Measurements from ENCODE around the gene LIMA1.

The LIMA1 gene

DNA sequence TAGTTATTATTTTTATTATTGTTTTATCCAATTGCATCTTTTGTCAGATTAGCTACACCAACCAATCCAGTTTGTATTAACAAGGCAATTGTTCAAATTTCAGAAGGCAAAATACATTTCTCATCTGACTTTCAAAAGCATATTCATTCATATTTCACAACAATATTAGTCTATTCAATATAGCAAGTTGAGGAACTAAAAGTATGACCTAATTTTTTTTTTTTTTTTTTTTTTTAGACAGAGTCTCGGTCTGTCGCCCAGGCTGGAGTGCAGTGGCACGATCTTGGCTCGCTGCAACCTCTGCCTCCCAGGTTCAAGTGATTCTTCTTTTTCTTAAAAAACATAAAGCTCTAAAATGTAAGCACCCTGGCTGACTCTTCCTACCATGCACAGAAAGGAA is 154.0 kb downstream of the LIMA1 start:
- DNase-seq (ENCODE audit: low spot score), result no peak

DNA sequence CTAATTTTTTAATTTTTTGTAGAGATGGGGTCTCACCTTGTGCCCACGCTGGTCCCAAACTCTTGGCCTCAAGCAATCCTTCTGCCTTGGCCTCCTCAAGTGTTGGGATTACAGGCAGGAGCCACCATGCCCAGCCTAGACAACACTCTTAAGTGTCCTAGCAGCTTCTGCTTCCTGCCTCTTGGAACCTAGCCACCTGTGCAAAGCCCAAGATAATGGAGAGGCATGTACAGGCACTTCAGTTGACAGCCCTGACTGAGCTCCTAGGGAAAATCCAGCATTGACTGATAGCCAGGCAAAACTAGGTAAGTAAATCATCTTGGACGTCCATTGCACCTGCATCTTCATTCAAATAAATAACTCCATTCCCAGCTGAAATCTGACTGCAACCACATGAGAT is 155.8 kb downstream of the LIMA1 start:
- no peak for DNase-seq (ENCODE audit: low spot score)

Measured in iPS-NIHi11 (cell line).